GOT3 (cell line): ENCODE results near the gene S100A13.
"Not testable (repeated sequence)": the region's sequence is repeated elsewhere in the genome, so short reads cannot be mapped to it uniquely, and the experiment has no call there.

Experiments used
- DNase-seq: peaks from one replicate; lab custom pipeline; 2025; ENCODE audit warnings: mixed read lengths; lab: John Stamatoyannopoulos, UW

The S100A13 gene

DNA sequence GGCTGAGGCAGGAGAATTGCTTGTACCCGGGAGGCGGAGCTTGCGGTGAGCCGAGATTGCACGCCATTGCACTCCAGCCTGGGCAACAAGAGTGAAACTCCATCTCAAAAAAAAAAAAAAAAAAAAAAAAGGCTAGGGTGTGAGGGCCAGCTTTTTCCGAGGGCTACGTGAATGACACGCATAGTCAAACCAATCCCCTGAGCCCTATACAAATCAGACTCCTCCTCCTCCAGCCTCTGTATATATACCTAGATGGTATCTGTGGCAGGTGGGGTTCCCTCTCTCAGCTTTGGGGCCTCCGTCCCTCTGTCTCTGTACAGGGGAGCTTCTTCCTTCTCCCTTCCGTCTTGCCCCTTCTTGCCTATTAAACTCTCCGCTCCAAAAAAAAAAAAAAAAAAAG is 21.1 kb downstream of the S100A13 start:
- DNase-seq: no peak

DNA sequence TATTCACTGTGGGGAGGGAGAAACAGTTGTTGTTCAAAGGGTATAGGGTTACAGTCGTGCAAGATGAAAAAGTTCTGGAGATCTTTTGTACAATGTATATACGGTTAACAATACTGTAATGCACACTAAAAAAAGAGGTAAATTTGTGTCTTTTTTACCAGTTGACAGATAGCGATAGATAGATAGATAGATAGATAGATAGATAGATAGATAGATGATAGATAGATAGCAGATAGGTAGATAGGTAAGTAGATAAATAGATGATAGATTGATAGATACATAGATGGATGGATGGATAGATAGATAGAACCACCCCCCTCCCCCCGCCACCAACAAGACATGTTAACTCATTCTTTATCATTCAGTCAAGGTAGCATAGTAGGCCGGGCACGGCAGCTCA is 24.6 kb downstream of the S100A13 start:
- DNase-seq: no peak

DNA sequence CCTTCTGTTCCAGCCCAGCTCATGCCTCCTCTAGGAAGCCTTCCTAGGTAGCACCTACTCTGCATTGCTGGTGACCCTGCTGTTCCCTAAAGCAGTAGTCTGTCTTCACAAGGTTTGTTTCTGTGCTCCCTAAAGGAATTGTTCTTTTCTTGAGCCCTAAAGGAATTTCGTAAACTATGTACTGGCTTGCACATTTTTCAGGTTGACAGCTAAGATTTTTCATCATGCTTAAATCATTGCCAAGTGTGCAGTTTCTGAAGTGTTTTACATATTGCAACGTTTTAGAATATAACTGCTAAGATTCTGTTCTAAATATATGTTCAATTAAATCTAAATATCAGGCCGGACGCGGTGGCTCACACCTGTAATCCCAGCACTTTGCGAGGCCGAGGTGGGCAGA is 27.5 kb downstream of the S100A13 start:
- no peak for DNase-seq

DNA sequence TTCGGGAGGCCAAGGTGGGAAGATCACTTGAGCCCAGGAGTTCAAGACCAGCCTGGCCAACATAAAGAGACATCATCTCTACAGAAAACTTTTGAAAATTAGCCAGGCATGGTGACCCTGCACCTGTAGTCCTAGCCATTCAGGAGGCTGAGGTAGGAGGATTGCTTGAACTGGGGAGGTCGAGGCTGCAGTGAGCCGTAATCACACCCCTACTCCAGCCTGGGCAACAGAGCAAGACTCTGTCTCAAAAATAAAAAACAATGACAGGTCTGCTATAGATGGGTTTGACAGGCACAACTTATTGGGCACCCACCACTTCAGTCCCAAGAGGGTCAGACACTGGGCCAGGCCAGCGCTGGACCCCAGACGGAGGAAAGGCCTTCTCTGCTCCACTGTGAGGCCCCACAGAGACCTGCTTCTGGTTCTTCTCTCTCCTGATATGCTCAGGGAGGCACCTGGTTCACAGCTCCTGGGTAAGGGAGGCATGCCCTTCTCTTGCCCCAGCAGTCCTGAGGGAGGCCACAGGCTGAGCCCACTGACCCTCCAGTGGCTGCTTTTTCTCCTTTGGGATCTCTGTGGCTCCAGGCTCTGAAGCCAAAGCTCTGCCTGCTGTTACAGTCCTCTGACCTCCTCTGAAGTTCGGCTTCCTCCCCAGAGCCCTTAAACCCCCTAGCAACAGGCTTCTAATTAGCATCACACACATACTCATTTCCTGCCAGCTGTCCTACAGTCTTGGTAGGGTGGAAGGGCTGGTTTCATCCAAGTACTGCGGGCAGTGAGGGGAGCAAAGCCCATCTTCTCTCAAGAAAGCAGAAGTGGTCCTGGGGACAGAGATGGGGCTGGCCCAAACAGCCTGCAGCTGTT is 28.8 kb downstream of the S100A13 start:
- DNase-seq: no peak

DNA sequence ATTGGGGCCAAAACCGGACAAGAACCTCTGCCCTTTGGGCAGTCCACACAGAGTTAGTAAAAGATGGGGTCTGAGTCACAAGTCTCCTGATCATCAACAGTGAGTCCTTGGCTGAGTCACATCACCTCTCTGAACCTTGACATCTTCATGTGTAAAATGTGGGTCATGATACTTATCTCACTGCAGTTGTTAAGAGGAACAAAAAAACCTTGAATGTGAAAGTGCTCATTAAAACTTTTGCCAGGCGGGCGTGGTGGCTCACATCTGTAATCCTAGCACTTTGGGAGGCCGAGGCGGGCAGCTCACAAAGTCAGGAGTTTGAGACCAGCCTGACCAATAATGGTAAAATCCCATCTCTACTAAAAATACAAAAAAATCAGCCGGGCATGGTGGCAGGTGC is 30.1 kb downstream of the S100A13 start:
- no peak for DNase-seq

DNA sequence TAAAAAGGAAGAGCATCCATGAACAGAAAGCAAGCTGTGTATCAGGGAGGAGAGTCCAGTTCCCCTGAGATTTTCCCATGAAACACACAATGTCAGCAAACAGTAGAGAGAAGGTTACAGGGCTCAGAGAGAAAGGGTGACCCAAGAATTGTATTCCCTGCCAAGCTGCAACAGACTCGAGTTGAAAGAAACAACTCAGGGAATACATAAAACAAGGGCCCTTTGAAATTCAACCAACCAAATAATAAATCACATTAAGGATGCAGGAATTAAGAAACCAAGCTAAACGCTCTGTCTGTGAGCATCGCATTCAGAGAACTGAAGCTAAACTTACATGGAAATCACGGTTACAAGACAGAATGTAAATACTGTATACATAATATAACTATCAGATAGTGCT is 34.6 kb downstream of the S100A13 start:
- DNase-seq: no peak

DNA sequence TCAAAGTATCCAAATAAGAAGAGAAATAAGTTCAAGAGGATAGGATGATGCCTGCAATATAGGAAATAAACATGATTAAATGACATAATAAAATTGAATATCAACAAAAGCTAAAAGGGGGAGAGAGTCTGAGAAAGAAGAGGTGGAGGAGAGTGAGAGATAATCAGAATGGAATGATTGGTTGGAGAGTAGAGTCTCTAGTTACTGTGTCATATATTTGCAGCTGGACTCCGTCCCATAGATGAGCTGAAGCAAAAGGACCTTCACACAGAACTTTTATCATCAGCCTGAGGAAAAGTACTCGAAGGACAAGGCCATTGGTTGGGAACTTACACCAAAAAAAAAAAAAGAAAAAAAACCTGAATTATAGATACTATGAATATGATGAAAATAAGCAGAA is 38.8 kb downstream of the S100A13 start:
- no peak for DNase-seq

DNA sequence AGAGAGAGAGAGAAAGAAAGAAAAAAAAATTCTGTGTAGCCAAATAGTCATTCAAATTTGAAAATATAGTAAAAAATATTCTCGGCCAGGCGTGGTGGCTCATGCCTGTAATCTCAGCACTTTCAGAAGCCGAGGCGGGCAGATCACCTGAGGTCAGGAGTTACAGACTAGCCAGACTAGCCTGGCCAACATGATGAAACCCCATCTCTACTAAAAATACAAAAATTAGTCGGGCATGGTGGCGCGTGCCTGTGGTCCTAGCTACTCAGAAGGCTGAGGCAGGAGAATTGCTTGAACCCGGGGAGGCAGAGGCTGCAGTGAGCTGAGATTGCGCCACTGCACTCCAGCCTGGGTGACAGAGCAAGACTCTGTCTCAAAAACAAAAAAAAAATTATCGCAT is 39.3 kb downstream of the S100A13 start:
- not testable (repeated sequence) for DNase-seq

DNA sequence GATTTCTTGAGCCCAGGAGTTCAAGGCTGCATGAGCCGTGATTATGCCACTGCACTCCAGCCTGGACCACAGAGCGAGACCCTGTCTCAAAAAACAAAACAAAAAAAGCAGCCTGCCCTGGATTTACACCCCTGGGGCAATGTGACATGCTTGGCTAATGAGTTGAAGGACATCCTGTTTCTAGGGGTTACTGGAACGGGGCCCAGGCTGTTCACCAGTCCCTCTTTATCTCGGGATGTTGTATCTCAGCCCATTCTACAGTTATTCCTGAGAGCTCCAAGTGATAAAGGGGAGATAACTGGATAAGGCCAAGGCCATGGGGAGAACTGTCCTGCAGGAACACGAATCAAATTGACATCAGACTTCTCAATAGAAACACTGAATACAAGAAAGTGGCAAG is 40.0 kb downstream of the S100A13 start:
- no peak for DNase-seq

DNA sequence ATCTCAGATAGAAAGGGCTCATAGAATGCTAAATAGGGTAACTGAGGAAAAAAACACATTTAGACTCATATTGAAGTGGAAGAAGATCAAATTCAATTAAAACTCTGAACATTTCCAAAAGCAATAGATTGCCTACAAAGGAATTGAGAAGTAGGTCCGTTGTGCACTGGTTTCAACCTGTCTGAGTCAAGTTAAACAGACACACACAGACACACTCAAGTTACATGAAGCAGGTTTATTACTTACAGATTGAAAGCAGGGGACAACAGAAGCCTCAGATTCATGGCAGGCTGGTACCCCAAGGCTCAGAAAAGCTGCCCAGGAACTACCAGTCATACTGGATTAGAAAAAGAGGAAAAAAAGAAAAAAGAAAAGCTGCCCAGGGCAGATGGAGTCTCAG is 41.0 kb downstream of the S100A13 start:
- DNase-seq: no peak

DNA sequence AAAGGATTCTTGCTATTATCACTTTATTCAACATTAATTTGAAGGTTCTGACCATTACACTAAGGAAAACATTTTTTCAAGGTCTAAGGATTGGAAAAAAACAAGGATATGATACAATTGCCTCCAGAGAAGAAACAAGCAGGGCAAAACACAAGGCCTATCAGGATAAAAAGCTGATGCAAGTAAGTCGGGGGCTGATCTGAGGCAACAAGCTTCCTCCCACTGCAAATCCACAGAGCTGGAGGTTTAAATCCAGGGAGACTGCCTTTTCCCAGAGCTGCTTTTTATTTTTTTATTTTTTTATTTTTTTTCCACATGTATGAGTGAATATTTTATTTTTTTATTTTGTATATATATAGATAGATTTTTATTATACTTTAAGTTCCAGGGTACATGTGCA is 42.3 kb downstream of the S100A13 start:
- no peak for DNase-seq

DNA sequence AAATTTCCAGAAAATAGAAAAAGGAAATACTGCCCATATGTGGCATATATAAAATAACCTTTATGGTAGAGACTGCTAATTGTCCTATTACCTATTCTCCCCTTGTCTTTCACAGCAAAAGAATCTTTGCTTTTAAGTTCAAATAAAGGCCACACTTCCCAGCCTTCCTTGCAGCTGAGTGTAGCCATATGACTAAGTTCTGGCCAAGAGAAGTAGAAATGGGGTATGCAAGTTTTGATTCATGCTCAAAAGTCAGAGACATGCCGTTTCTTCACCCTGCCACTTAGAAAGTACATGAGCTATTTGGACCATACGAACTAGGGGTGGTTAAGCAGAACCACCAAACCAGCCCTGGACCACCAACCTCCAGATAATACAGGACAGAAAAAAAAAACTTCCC is 43.3 kb downstream of the S100A13 start:
- no peak for DNase-seq

DNA sequence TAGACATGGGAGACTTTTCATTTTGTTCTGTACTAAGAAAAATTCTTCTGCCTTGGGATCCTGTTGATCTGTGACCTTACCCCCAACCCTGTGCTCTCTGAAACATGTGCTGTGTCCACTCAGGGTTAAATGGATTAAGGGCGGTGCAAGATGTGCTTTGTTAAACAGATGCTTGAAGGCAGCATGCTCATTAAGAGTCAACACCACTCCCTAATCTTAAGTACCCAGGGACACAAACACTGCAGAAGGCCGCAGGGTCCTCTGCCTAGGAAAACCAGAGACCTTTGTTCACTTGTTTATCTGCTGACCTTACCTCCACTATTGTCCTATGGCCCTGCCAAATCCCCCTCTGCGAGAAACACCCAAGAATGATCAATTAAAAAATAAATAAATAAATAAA is 43.8 kb downstream of the S100A13 start:
- not testable (repeated sequence) for DNase-seq

DNA sequence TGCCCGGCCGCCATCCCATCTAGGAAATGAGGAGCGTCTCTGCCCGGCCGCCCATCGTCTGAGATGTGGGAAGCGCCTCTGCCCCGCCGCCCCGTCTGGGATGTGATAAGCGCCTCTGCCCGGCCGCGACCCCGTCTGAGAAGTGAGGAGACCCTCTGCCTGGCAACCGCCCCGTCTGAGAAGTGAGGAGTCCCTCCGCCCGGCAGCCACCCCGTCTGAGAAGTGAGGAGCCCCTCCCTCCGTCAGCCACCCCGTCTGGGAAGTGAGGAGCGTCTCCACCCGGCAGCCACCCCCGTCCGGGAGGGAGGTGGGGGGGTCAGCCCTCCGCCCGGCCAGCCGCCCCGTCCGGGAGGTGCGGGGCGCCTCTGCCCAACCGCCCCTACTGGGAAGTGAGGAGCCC is 44.5 kb downstream of the S100A13 start:
- not testable (repeated sequence) for DNase-seq

DNA sequence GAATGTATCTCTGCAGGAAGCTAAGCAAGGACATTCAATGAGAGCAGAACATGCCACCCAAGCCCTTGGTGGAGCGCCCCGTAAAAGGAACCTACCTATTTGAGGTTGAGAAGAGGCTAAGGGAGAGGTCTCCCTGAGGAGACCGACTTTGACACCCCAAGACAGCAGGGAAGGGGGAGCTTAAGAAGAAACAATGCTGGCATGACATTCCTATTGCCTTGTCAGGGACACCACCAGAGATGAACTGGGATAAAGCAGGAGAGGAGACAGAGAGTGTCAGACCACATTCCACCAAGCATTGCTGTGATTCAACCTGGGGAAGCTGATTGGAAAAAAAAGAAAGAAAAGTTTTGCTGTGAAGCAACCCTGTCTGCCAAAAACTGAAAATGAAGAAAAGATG is 48.4 kb downstream of the S100A13 start:
- no peak for DNase-seq

DNA sequence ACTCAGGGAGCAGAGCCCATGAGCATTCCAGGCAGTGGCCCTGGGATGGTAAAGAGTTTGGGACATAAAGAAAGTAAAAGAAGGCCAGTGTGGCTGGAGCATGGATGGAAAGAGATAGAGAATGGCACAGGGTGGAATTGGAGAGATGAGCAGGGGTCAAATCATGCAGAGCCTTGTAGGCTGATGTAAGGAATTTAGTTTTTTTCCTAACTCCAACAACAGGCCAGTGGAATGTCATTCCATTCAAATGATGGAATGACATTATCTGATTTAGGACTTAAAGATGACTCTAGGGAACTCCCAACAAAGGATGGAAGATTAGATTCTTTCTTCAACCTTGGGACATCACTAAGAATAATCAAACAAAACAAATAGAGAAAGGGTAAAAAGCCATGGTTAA is 48.8 kb downstream of the S100A13 start:
- DNase-seq: no peak

DNA sequence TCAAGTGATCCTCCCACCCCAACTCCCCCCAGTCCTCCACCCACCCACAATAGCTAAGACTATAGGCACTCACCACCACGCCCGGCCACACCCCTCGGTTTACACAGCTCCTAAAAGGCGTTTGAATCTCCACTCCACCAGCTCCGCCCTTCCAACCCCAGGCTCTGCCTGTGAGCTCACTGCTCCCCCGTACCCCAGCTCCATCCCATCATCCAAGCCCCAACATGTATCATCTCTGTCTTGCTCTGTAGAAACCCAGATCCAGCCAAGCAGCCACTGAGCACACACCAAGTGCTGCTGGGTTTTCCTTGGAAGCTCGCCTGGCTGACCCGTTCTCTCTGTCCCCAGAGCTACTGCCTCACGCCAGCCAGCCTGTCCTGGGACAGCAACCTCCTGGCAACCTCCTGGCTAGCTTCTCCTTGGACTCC is 49.7 kb downstream of the S100A13 start:
- DNase-seq: no peak

DNA sequence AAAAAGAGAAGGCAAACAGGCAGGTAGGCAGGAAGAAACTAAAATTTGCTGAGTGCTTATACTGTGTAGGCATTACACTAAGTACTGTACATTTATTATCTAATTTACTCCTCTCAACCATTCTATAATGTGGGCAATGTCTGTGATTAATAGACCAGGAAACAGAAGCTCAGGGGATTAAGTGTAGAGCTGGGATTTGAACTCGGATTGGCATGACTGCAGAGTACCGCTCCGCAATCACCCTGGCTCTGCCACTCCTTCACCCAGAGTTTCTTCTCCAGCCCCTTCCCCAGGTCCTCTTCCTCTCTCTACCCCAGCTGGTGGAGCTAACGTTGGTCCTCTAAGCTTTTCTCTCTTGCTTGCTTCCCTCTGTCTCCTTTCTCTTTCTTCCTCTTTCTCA is 50.2 kb downstream of the S100A13 start:
- DNase-seq: no peak

DNA sequence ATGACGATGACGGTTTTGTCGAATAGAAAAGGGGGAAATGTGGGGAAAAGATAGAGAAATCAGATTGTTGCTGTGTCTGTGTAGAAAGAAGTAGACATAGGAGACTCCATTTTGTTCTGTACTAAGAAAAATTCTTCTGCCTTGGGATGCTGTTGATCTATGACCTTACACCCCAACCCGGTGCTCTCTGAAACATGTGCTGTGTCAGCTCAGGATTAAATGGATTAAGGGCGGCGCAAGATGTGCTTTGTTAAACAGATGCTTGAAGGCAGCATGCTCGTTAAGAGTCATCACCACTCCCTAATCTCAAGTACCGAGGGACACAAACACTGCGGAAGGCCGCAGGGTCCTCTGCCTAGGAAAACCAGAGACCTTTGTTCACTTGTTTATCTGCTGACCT is 51.8 kb downstream of the S100A13 start:
- DNase-seq: not testable (repeated sequence)

DNA sequence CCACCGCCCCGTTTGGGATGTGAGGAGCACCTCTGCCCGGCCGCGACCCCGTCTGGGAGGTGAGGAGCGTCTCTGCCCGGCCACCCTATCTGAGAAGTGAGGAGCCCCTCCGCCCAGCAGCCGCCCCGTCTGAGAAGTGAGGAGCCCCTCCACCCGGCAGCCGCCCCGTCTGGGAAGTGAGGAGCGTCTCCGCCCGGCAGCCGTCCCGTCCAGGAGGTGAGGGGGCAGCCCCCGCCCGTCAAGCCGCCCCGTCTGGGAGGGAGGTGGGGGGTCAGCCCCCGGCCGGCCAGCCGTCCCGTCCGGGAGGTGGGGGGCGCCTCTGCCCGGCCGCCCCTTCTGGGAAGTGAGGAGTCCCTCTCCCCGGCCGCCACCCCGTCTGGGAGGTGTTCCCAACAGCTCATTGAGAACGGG is 52.2 kb downstream of the S100A13 start:
- not testable (repeated sequence) for DNase-seq

DNA sequence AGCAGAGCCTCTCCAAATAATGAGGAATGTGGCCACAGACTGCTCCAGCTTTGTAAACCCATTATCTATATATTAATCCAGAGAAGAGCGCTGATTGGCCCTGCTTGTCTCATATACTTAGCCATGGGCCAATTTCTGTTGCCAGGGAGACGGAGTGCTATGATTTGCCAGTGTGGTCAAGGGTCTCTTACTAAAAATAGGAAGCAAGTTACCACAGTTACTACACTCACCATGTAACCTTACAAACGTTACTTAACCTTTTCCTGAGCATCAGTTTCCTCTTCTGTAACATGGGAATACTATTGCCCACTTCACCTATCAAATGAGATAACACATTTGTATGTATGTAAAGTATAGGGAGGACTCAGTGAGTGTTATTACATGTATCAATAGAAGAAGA is 54.0 kb downstream of the S100A13 start:
- no peak for DNase-seq

DNA sequence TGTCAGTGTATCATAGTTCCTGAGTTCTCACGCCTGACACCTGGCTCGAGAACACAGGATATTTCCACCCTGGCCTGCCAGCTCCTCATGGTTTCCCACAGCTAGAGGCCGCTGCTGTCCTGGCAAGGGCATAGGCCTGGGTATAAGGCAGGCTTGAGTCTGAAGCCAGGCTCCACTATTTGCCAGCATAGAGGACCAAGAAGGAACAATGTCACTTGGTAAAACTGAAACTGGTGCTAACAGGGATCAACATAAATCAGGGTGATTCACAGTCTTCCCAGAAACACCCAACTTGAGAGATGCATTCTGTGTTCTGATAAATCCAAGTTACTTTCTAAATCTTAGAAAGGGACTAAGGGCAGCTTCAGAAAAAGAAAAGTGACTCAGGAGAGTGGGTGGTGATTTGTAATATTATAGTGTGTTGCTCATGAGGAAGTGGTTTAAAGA is 54.7 kb downstream of the S100A13 start:
- no peak for DNase-seq

DNA sequence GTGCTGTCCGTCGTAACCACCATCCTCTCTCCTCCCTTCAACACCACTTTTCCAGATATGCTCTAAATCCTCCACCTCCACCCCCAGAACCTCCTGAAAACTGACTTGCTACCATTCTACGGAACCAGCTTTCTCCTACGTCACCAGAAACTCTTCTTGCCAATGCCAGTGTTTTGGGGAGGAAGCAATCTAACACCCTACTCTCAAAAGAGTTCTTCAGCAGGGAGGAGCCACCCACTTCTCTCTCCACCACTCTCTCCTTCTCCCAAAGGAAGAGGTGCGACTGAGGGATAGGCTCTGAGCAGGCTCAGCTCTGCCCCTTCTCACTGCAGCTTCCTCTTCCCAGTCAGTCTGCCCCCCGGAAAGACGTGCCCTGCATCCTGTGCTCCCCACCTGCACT is 55.6 kb downstream of the S100A13 start:
- DNase-seq: no peak

DNA sequence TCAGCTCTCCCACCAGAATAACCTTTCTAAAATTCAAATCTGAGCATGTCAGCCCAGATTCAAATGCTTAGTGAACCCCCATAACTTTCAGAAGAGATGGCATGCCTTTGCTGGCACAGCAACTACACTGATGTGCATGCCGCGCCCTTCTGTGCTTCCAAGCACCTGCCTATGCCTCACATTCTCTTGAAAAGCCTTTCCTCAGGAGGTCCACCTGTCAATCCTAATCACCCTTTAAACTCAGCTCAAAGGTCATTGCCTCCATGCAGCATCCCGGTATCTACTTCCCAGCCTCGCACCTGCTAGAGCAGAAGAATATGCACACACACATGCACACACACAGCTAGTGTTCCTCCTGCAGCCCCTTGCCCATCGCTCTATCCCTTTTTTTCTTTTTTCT is 56.4 kb downstream of the S100A13 start:
- no peak for DNase-seq
